ENCODE data around the gene NUDT12. TPM values are rescaled to one million over a fixed set of nuclear protein-coding genes. Genes with fewer than 3 reads are reported as not detected.

NUDT12 gene
- total RNA-seq, 1 donor from 2014 or later: 7.4 TPM

DNA sequence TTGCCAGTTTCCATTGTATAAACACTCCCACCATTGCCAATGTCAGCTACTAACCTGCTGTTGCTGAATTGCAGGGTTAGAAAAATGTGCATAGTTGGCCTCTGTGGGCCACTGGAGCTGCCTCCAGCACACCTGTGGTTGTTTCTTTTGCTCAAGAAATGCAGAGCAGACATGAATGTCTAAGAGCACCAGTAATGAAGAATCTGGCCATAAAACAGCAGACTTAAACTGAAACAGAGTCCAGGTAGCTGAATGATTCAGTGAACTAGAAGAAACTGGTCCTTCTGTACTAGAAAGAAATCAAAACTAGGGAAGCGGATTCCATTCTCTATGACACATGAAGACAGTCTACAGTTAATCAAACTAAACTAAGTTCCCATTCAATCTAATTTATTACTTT lies 48.2 kb downstream of the NUDT12 start:
- Mint-ChIP-seq H3K9me3 (ENCODE audit: low read depth) (no peaks in the 10 kb centered on the region), H3K36me3 (ENCODE audit: low read depth) (no peaks in the 10 kb centered on the region), H3K4me1 (ENCODE audit: low read depth) (peaks cover 29% of the 10 kb centered on the region), H3K27ac (ENCODE audit: unreplicated experiment) (no peak overlapping the region), H3K4me3 (ENCODE audit: unreplicated experiment) (no peak overlapping the region), H3K27me3 (ENCODE audit: low read depth) (no peaks in the 10 kb centered on the region)
- no peak for TF ChIP-seq CTCF (IDR thresholded peaks at IDR 0.05)
- no peak for DNase-seq (ENCODE audit: low spot score)

GRCh38 chr5:103513701-103514100 lies 48.9 kb downstream of the NUDT12 start:
- Mint-ChIP-seq H3K27ac (ENCODE audit: unreplicated experiment) (no peak overlapping the region), H3K4me3 (ENCODE audit: unreplicated experiment) (no peak overlapping the region), H3K27me3 (ENCODE audit: low read depth) (no peaks in the 10 kb centered on the region), H3K9me3 (ENCODE audit: low read depth) (no peaks in the 10 kb centered on the region), H3K36me3 (ENCODE audit: low read depth) (no peaks in the 10 kb centered on the region), H3K4me1 (ENCODE audit: low read depth) (peaks cover 29% of the 10 kb centered on the region)
- TF ChIP-seq CTCF (IDR thresholded peaks at IDR 0.05): no peak
- DNase-seq (ENCODE audit: low spot score): no peak

DNA sequence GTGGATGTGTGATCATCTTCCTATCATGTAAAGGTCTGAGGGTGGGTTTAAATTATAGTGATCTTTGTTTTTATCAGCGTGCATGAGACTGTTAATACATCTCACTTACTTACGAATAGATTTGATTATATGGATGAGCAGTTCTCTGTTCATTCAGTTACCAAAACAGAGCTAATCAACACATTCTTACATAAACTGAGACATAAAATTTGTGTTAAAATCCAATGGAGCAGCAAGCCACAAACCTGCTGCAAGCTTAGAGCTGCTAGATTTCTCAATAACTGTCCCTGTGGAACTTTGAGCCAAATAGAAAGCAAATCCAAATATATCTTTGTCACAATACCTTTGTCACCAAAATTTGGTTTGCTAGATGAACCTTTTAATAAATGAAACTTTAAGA lies 50.1 kb downstream of the NUDT12 start:
- no peak for TF ChIP-seq CTCF (IDR thresholded peaks at IDR 0.05)
- Mint-ChIP-seq H3K27ac (ENCODE audit: unreplicated experiment) (peak overlapping the region; percentile 37), H3K4me1 (ENCODE audit: low read depth) (peaks cover 29% of the 10 kb centered on the region), H3K9me3 (ENCODE audit: low read depth) (no peaks in the 10 kb centered on the region), H3K36me3 (ENCODE audit: low read depth) (no peaks in the 10 kb centered on the region), H3K27me3 (ENCODE audit: low read depth) (no peaks in the 10 kb centered on the region), H3K4me3 (ENCODE audit: unreplicated experiment) (no peak overlapping the region)
- DNase-seq (ENCODE audit: low spot score): no peak

GRCh38 chr5:103511554-103511885 lies 51.1 kb downstream of the NUDT12 start:
- Mint-ChIP-seq H3K27ac (ENCODE audit: unreplicated experiment) (peak overlapping the region; percentile 82), H3K9me3 (ENCODE audit: low read depth) (peaks cover 8% of the 10 kb centered on the region), H3K36me3 (ENCODE audit: low read depth) (peaks cover 5% of the 10 kb centered on the region), H3K4me1 (ENCODE audit: low read depth) (peaks cover 29% of the 10 kb centered on the region), H3K27me3 (ENCODE audit: low read depth) (no peaks in the 10 kb centered on the region), H3K4me3 (ENCODE audit: unreplicated experiment) (no peak overlapping the region)
- no peak for DNase-seq (ENCODE audit: low spot score)
- TF ChIP-seq CTCF (IDR thresholded peaks at IDR 0.05): no peak

- Mint-ChIP-seq H3K27ac (ENCODE audit: unreplicated experiment) (peak overlapping the region; percentile 82), H3K36me3 (ENCODE audit: low read depth) (peaks cover 8% of the 10 kb centered on the region), H3K9me3 (ENCODE audit: low read depth) (peaks cover 13% of the 10 kb centered on the region), H3K4me3 (ENCODE audit: unreplicated experiment) (no peak overlapping the region), H3K27me3 (ENCODE audit: low read depth) (no peaks in the 10 kb centered on the region), H3K4me1 (ENCODE audit: low read depth) (peaks cover 29% of the 10 kb centered on the region)
- DNase-seq (ENCODE audit: low spot score): no peak
- TF ChIP-seq CTCF (IDR thresholded peaks at IDR 0.05): no peak
Measured at GRCh38 chr5:103510851-103511553, 51.6 kb downstream of the NUDT12 start.

Data from chondrocyte (in vitro differentiated cells).